ENCODE data around the gene OPCML. TPM values are rescaled to one million over a fixed set of nuclear protein-coding genes. Genes with fewer than 3 reads are reported as not detected.

OPCML gene
- total RNA-seq, 1 donor from 2014 or later: 0.12 TPM

GRCh38 chr11:133541021-133541719 lies 8.9 kb upstream of the OPCML start:
- Histone ChIP-seq H3K4me3 (no peak overlapping the region), H3K27ac (no peak overlapping the region), H3K36me3 (no peaks in the 10 kb centered on the region), H3K4me1 (no peaks in the 10 kb centered on the region), H3K9me3 (no peaks in the 10 kb centered on the region), H3K27me3 (ENCODE audit: low read depth) (peaks cover 4% of the 10 kb centered on the region)
- intact Hi-C loops (cut with DNase I): no loop called here
- no peak for ATAC-seq
- TF ChIP-seq CTCF (IDR thresholded peaks at IDR 0.05): no peak
- DNase-seq: no peak

- intact Hi-C loops (cut with DNase I): no loop called here
- no peak for TF ChIP-seq CTCF (IDR thresholded peaks at IDR 0.05)
- DNase-seq (no peak), ATAC-seq (no peak)
- no peak overlapping the region for H3K27ac ChIP-seq
- H3K36me3 ChIP-seq: no peaks in the 10 kb centered on the region
- H3K4me3 ChIP-seq: no peak overlapping the region
- no peaks in the 10 kb centered on the region for H3K9me3 ChIP-seq
- peaks cover 24% of the 10 kb centered on the region for H3K27me3 ChIP-seq (ENCODE audit: low read depth)
- no peaks in the 10 kb centered on the region for H3K4me1 ChIP-seq
Measured at GRCh38 chr11:133536198-133536597, 3.9 kb upstream of the OPCML start.

GRCh38 chr11:133533205-133533604 lies 904 bp upstream of the OPCML start:
- Histone ChIP-seq H3K27ac (no peak overlapping the region), H3K36me3 (no peaks in the 10 kb centered on the region), H3K4me1 (no peaks in the 10 kb centered on the region), H3K27me3 (ENCODE audit: low read depth) (peaks cover 52% of the 10 kb centered on the region), H3K9me3 (no peaks in the 10 kb centered on the region), H3K4me3 (no peak overlapping the region)
- no peak for TF ChIP-seq CTCF (IDR thresholded peaks at IDR 0.05)
- ATAC-seq: no peak
- intact Hi-C loops (cut with DNase I): no loop called here
- DNase-seq: no peak

- Histone ChIP-seq H3K27me3 (ENCODE audit: low read depth) (peaks cover 58% of the 10 kb centered on the region), H3K27ac (no peak overlapping the region), H3K9me3 (no peaks in the 10 kb centered on the region), H3K4me1 (no peaks in the 10 kb centered on the region), H3K4me3 (no peak overlapping the region), H3K36me3 (no peaks in the 10 kb centered on the region)
- no peak for ATAC-seq
- intact Hi-C loops (cut with DNase I): no loop called here
- TF ChIP-seq CTCF (IDR thresholded peaks at IDR 0.05): no peak
- DNase-seq: no peak
Measured at GRCh38 chr11:133531458-133531857, 843 bp downstream of the OPCML start.

- ATAC-seq (no peak), DNase-seq (no peak)
- H3K9me3 ChIP-seq: no peaks in the 10 kb centered on the region
- H3K27me3 ChIP-seq (ENCODE audit: low read depth): peaks cover 54% of the 10 kb centered on the region
- no peaks in the 10 kb centered on the region for H3K4me1 ChIP-seq
- H3K4me3 ChIP-seq: no peak overlapping the region
- H3K27ac ChIP-seq: no peak overlapping the region
- no peaks in the 10 kb centered on the region for H3K36me3 ChIP-seq
- TF ChIP-seq CTCF (IDR thresholded peaks at IDR 0.05): no peak
- intact Hi-C loops (cut with DNase I): no loop called here
Measured at GRCh38 chr11:133530501-133530835, 1.8 kb downstream of the OPCML start.

Measured in lower lobe of right lung (tissue), 2 donors.